ENCODE measurements around the gene DMWD. TPM values are rescaled to one million over a fixed set of nuclear protein-coding genes. Genes with fewer than 3 reads are reported as not detected.

The DMWD gene
- total and polyA plus RNA-seq, 2 of the 13 experiments (the other 11 are each of a cell fraction or from before 2014, with no cell fraction given): 10.3 to 14.9 TPM

- TF ChIP-seq ZNF646 (CRISPR knock-in tag; IDR thresholded peaks at IDR 0.05) (no peak), SRSF1 (optimal IDR thresholded peaks at IDR 0.05; ENCODE audit: low read depth, low read length) (peak; percentile 71), ZNF616 (CRISPR knock-in tag; IDR thresholded peaks at IDR 0.05; ENCODE audit: low read depth) (peak; percentile 61; the same call in 1 of the 2 replicates), MBNL3 (CRISPR knock-in tag; conservative IDR thresholded peaks at IDR 0.05) (no peak), TEAD3 (CRISPR knock-in tag; optimal IDR thresholded peaks at IDR 0.05; ENCODE audit: borderline replicate concordance) (no peak), HNRNPK (IDR thresholded peaks at IDR 0.05; ENCODE audit: low read depth, low read length, poor library complexity, severe bottlenecking) (peak; percentile 47), ZUFSP (CRISPR knock-in tag; IDR thresholded peaks at IDR 0.05; ENCODE audit: borderline replicate concordance) (no peak), YEATS4 (CRISPR knock-in tag; IDR thresholded peaks at IDR 0.05; ENCODE audit: borderline replicate concordance) (peak; percentile 75; the same call in 1 of the 2 replicates), MAZ (IDR thresholded peaks at IDR 0.05; ENCODE audit: borderline replicate concordance, low read depth, low read length) (peak; percentile 83), MAZ (CRISPR knock-in tag; IDR thresholded peaks at IDR 0.05; ENCODE audit: low read depth) (peak; percentile 85), ZFP36 (IDR thresholded peaks at IDR 0.05; ENCODE audit: borderline replicate concordance, low read depth, low read length, partially characterized antibody) (no peak), LRRFIP1 (CRISPR knock-in tag; conservative IDR thresholded peaks at IDR 0.05) (no peak), ZNF572 (CRISPR knock-in tag; IDR thresholded peaks at IDR 0.05) (no peak), IRF2 (CRISPR knock-in tag; IDR thresholded peaks at IDR 0.05) (0 out of 2 replicates have a peak, but pooled peaks have one; percentile 28)
Measured at GRCh38 chr19:45770192-45771101, 22.2 kb downstream of the DMWD start (continued).
